Measurements from ENCODE around the gene SDK2.

Gene SDK2

GRCh38 chr17:73288534-73289302 lies 355.5 kb downstream of the SDK2 start:
- DNase-seq: no peak

DNA sequence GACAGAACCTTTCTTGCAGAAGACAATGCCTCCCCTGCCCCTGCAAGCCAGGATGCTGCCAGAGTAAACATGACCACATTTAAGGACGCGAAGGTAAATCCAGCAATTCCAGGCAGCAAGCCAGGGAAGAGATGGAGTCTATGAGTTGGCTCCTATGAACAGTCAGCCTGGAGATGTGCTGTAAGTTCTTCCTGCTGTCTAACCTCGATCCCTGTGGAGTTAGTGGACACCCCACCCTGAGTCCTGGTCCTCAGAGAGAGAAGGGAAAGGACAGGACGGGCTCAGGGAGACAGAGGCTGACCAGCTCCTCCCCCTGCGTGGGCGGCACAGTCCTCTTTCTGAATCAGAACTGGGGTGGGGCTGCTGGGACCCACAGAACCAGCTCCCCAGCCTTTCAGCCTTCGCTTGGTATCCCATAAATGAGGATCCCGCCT lies 357.4 kb downstream of the SDK2 start:
- DNase-seq: no peak

DNA sequence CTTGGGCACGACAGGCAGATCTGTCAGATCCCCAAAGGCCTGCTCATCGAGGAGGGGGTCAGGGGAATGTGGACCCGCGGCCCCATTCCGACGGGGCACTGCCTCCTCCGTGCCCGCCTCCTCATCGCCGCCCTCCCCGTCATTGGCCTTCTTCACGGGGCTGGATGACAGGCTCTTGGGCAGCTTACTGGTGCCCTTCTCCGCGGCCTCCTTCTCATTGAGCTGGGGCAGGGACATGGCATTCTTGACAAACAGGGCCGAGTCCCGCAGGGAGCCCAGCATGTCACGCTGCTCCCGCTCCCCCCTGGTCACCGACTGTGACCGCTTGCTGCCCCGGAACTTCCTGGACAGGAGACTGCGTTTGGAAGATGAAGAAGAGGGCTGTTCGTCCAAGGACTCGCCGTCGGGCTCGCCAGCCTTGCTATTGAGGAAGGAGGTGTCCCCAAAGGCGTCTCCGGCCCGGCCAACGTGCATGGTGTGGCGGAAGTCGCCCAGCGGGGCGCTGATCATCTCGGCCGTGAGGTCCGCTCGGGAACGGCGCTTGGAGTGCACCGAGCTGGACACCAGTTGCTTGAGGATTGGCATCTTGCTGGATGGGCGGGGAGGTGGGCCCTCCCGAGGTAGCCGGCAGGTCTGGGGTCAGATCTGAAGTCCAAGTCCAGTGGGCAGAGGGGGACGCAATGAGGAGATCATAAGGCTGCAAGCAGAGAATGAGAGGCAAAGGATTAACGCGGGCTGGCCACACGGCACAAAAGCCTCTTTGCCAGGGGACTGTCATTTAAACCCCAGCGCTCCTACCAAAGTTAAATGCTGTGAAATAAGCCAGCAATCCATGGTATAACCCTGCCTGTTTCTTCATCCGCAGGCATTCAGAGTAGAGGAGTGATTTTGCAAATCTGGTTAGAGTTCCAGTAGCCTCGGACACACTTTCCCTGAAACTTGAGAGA lies 358.1 kb downstream of the SDK2 start:
- no peak for DNase-seq

- DNase-seq: no peak
Observed at GRCh38 chr17:73285603-73285908, 358.7 kb downstream of the SDK2 start.

GRCh38 chr17:73284906-73285602 lies 359.2 kb downstream of the SDK2 start:
- DNase-seq: no peak

Data from NCI-H524 treated with DMSO at 0.1 percent for 48 hours (cell line).